Right lobe of liver (tissue), 6 donors: ENCODE measurements around the gene PEMT. TPM values are rescaled to one million over a fixed set of nuclear protein-coding genes. Genes with fewer than 3 reads are reported as not detected.
A peak's percentile ranks its signal among the peaks of the same experiment; 100 is the strongest.

Source experiments
- ATAC-seq, 4 donors: fragments of 200-7000 bp; cut with Tn5 transposase; one replicate each; pipeline ENCODE4 v1.9.1; 2020; ENCODE audit warnings: mild to moderate bottlenecking in 4 of 4, moderate library complexity in 4 of 4
- DNase-seq, 3 donors: peaks; one replicate each; pipeline ENCODE4 v3.0.0-alpha.2; 2020
- H3K27ac ChIP-seq, 3 donors: fragments of 200-600 bp; one replicate each; pipeline ENCODE4 v1.8.0; 2022
- H3K27me3 ChIP-seq, 2 donors: fragments of 200-600 bp; one replicate each; pipeline ENCODE4 v1.8.0; 2022
- H3K36me3 ChIP-seq, 4 donors: fragments of 200-600 bp; sonication (generic) in 1 of 4; one replicate each; pipeline versions ENCODE4 v1.5.1 to v1.8.0; 2017 to 2022; ENCODE audit warnings: control low read depth in 1 of 4
- H3K4me1 ChIP-seq, 4 donors: fragments of 200-600 bp; sonication (generic) in 1 of 4; one replicate each; pipeline versions ENCODE4 v1.5.1 to v1.8.0; 2017 to 2022; ENCODE audit warnings: control low read depth in 1 of 4
- H3K4me3 ChIP-seq, 3 donors: fragments of 200-600 bp; one replicate each; pipeline ENCODE4 v1.8.0; 2022
- H3K9me3 ChIP-seq, 4 donors: fragments of 200-600 bp; sonication (generic) in 1 of 4; one replicate each; pipeline versions ENCODE4 v1.5.1 to v1.8.0; 2017 to 2022; ENCODE audit warnings: control low read depth in 1 of 4
- CTCF ChIP-seq, 4 donors: fragments of 200-600 bp in 3 of 4; fragments of 450-650 bp in 1 of 4; IDR thresholded peaks; one replicate each; pipeline versions ENCODE4 v1.5.1 to v1.8.0; 2016 to 2022; ENCODE audit warnings: antibody characterized with exemption in 4 of 4, mild to moderate bottlenecking in 2 of 4
- POLR2A ChIP-seq: fragments of 450-650 bp; IDR thresholded peaks from one replicate; pipeline ENCODE4 v1.6.1; 2017; ENCODE audit warnings: antibody characterized with exemption, mild to moderate bottlenecking
- WGBS: methylation state at CpG from one replicate; pipeline ENCODE4 v1.1.6; 2018; ENCODE audit warnings: low coverage, low lambda C conversion rate; ENCODE audit not compliant: insufficient coverage; ENCODE audit errors: missing lambda C conversion rate; 5-methylcytosine and 5-hydroxymethylcytosine counted together
- intact Hi-C, 2 donors: fragments of 100-400 bp; cut with DNase I; formaldehyde crosslinking; loops; one replicate each; pipeline versions ENCODE4 v1.11.2 to v1.14.1; 2022
- total RNA-seq, 6 experiments: library from RNA; depleted of rRNA in 2 of 6; stranded (reverse); fragments of >200 nt in 2 of 6; fragmentation: NEBNext Ultra II Directional in 3 of 6; extraction: Animal tissue kit (Norgen Biotek cat#: 25700) in 3 of 6; gene quantifications; one replicate each; pipeline versions ENCODE4 v1.1.0 to v1.2.4, GENCODE V29; 2016 to 2023
- donor health status: DM: no; HTN: yes; CAD: no.
- donor health status: DM: no; HTN: no; CAD: no.
- donor health status: DM: no; HTN: no; CAD: no.
- donor health status: DM: no; HTN: yes; CAD: no.
- donor health status: DM: no; HTN: yes; CAD: no.

The PEMT gene
- total RNA-seq, 6 experiments from 2014 or later, result 92.4 to 184 (median 170) TPM

- Histone ChIP-seq H3K9me3 (no peaks in the 10 kb centered on the region), H3K4me1 (peaks cover 0 to 65% (median 28%) of the 10 kb centered on the region in 4 donors), H3K4me3 (no peak overlapping the region), H3K27me3 (no peaks in the 10 kb centered on the region), H3K36me3 (no peaks in the 10 kb centered on the region), H3K27ac (peak overlapping the region; percentile 29 to 97 (median 87))
- DNase-seq (peak; percentile 91 to 98 (median 98)), ATAC-seq (peak; percentile 72 to 82 (median 76))
- intact Hi-C loops, result loop anchor here in 1 of 2 donors (5.0 kb wide), 1 partner anchor 33 kb away; no protein-coding TSS in a partner anchor
- WGBS, result 10% methylated on average over 2 of the region's 22 CpGs
- TF ChIP-seq POLR2A (peak; percentile 83), CTCF (IDR thresholded peaks at IDR 0.05) (no peak)
These were observed 62.5 kb downstream of the PEMT start for GRCh38 chr17:17528696-17529652.

GRCh38 chr17:17527956-17528500 is 63.5 kb downstream of the PEMT start:
- Histone ChIP-seq H3K4me3 (no peak overlapping the region), H3K36me3 (no peaks in the 10 kb centered on the region), H3K27me3 (no peaks in the 10 kb centered on the region), H3K9me3 (no peaks in the 10 kb centered on the region), H3K4me1 (peaks cover 0 to 66% (median 27%) of the 10 kb centered on the region in 4 donors), H3K27ac (peak overlapping the region; percentile 43 to 97 (median 74))
- DNase-seq, result no peak
- TF ChIP-seq CTCF (IDR thresholded peaks at IDR 0.05) (no peak), POLR2A (no peak)
- intact Hi-C loops, result loop anchor here in 1 of 2 donors (5.0 kb wide), 1 partner anchor 34 kb away; no protein-coding TSS in a partner anchor
- ATAC-seq, result no peak
- WGBS, result 67% methylated on average over 5 of the region's 17 CpGs

GRCh38 chr17:17527534-17527933 is 64.0 kb downstream of the PEMT start:
- TF ChIP-seq CTCF (IDR thresholded peaks at IDR 0.05) (no peak), POLR2A (peak; percentile 66)
- Histone ChIP-seq H3K4me1 (peaks cover 0 to 69% (median 25%) of the 10 kb centered on the region in 4 donors), H3K27ac (peak overlapping the region; percentile 43 to 97 (median 74)), H3K4me3 (no peak overlapping the region), H3K27me3 (no peaks in the 10 kb centered on the region), H3K9me3 (no peaks in the 10 kb centered on the region), H3K36me3 (no peaks in the 10 kb centered on the region)
- peak; percentile 57 to 93 (median 91) for DNase-seq
- 24% methylated on average over 8 of the region's 11 CpGs for WGBS
- ATAC-seq, result peak; percentile 52 to 77 (median 72)
- intact Hi-C loops, result loop anchor here in 1 of 2 donors (5.0 kb wide), 1 partner anchor 35 kb away; no protein-coding TSS in a partner anchor

- ATAC-seq, result peak; percentile 10 to 24 (median 12)
- H3K36me3 ChIP-seq, result no peaks in the 10 kb centered on the region
- peak in 2 of 3 donors; percentile 57 to 65 for DNase-seq
- H3K4me1 ChIP-seq, result peaks cover 0 to 69% (median 25%) of the 10 kb centered on the region in 4 donors
- H3K4me3 ChIP-seq, result no peak overlapping the region
- TF ChIP-seq CTCF (IDR thresholded peaks at IDR 0.05) (no peak), POLR2A (no peak)
- no CpG with 5 or more reads among the region's 14 CpGs for WGBS
- intact Hi-C loops, result loop anchor here in 1 of 2 donors (5.0 kb wide), 1 partner anchor 36 kb away; no protein-coding TSS in a partner anchor
- H3K27ac ChIP-seq, result peak overlapping the region in 2 of 3 donors; percentile 74 to 97
- H3K27me3 ChIP-seq, result no peaks in the 10 kb centered on the region
- H3K9me3 ChIP-seq, result no peaks in the 10 kb centered on the region
These were observed 65.1 kb downstream of the PEMT start for GRCh38 chr17:17526369-17526768.
